SK-N-SH (cell line): ENCODE data around the gene SERINC2. TPM values are rescaled to one million over a fixed set of nuclear protein-coding genes. Genes with fewer than 3 reads are reported as not detected.

Source experiments
- CTCF ChIA-PET: fragments of 300-600, 350-600 bp; formaldehyde crosslinking; extraction: SDS; loops from one replicate; lab custom pipeline; 2021; lab: Yijun Ruan, JAX
- POLR2A ChIA-PET: fragments of 350-600 bp; sonication (Branson Sonifier 250); formaldehyde crosslinking; extraction: SDS; loops from one replicate; lab custom pipeline; 2020; ENCODE audit warnings: antibody characterized with exemption, inconsistent platforms; lab: Yijun Ruan, JAX
- DNase-seq: peaks from one replicate; pipeline ENCODE4 v3.0.0; 2012
- H2AFZ ChIP-seq: fragments of 200-600 bp; sonication (generic); 2 replicates; pipeline ENCODE4 v1.8.1; 2016; ENCODE audit warnings: antibody characterized with exemption, mild to moderate bottlenecking, low read depth
- H3F3A ChIP-seq: fragments of 200-600 bp; sonication (generic); replicated peaks from 2 replicates; pipeline ENCODE3; 2016; ENCODE audit warnings: antibody characterized with exemption, mild to moderate bottlenecking; ENCODE audit not compliant: insufficient read depth
- H3K27ac ChIP-seq, 2 experiments: fragments of 200-500 bp in 1 of 2; fragments of 200-600 bp in 1 of 2; sonication (Bioruptor generic) in 1 of 2; sonication (generic), shearing (Covaris generic) in 1 of 2; 2 replicates each; pipeline versions ENCODE4 v1.5.1 to v1.6.1; 2014 to 2016; ENCODE audit warnings: low read depth in 2 of 2, inconsistent platforms in 1 of 2, low read length in 1 of 2, mild to moderate bottlenecking in 1 of 2, mixed read lengths in 1 of 2
- H3K27me3 ChIP-seq: fragments of 200-600 bp; sonication (generic), shearing (Covaris generic); 2 replicates; pipeline ENCODE4 v1.6.1; 2016; ENCODE audit warnings: mixed run types; ENCODE audit not compliant: insufficient read depth
- H3K36me3 ChIP-seq, 2 experiments: fragments of 200-500 bp in 1 of 2; fragments of 200-600 bp in 1 of 2; sonication (Bioruptor generic) in 1 of 2; sonication (generic) in 1 of 2; replicated peaks in 1 of 2; 2 replicates each; pipeline versions ENCODE3 to v1.5.1; 2014 to 2016; ENCODE audit warnings: low read length in 1 of 2, mild to moderate bottlenecking in 1 of 2; ENCODE audit not compliant: insufficient read depth in 2 of 2, control insufficient read depth in 1 of 2
- H3K4me1 ChIP-seq, 2 experiments: fragments of 200-500 bp in 1 of 2; fragments of 200-600 bp in 1 of 2; sonication (Bioruptor generic) in 1 of 2; sonication (generic), shearing (Covaris generic) in 1 of 2; 2 replicates each; pipeline versions ENCODE4 v1.5.1 to v1.6.1; 2014 to 2016; ENCODE audit warnings: low read depth in 1 of 2, low read length in 1 of 2, mixed run types in 1 of 2; ENCODE audit not compliant: insufficient read depth in 2 of 2, control insufficient read depth in 1 of 2
- H3K4me2 ChIP-seq: fragments of 200-600 bp; sonication (generic), shearing (Covaris generic); 2 replicates; pipeline ENCODE4 v1.6.1; 2017; ENCODE audit warnings: mixed run types
- H3K4me3 ChIP-seq, 2 experiments: fragments of 200-500 bp in 1 of 2; fragments of 200-600 bp in 1 of 2; sonication (Bioruptor generic) in 1 of 2; sonication (generic), shearing (Covaris generic) in 1 of 2; 2 replicates each; pipeline versions ENCODE4 v1.5.1 to v1.8.1; 2014 to 2016; ENCODE audit warnings: low read depth in 2 of 2, inconsistent platforms in 1 of 2, low read length in 1 of 2, mild to moderate bottlenecking in 1 of 2, mixed read lengths in 1 of 2, moderate library complexity in 1 of 2
- H3K79me2 ChIP-seq: fragments of 200-600 bp; sonication (generic); 2 replicates; pipeline ENCODE4 v1.8.1; 2017; ENCODE audit warnings: mild to moderate bottlenecking; ENCODE audit not compliant: insufficient read depth
- H3K9ac ChIP-seq: fragments of 200-600 bp; sonication (generic); 2 replicates; pipeline ENCODE4 v1.6.1; 2017; ENCODE audit warnings: mixed run types
- H3K9me2 ChIP-seq: fragments of 200-600 bp; sonication (generic); 2 replicates; pipeline ENCODE4 v1.6.1; 2017; ENCODE audit warnings: mixed run types
- H3K9me3 ChIP-seq: fragments of 200-600 bp; sonication (generic); 2 replicates; pipeline ENCODE4 v1.6.1; 2017; ENCODE audit warnings: mixed run types, mild to moderate bottlenecking, moderate library complexity
- H4K20me1 ChIP-seq: fragments of 200-600 bp; sonication (generic); 2 replicates; pipeline ENCODE4 v1.6.1; 2017; ENCODE audit warnings: mild to moderate bottlenecking, mixed run types; ENCODE audit not compliant: insufficient read depth
- CHD2 ChIP-seq: fragments of 150-350 bp; IDR thresholded peaks from 2 replicates; pipeline ENCODE4 v1.6.1; 2018; ENCODE audit warnings: low read length; ENCODE audit not compliant: partially characterized antibody
- EP300 ChIP-seq, 2 experiments: IDR thresholded peaks; 2 replicates each; pipeline versions ENCODE4 v1.4.0 to v1.6.1; 2012; ENCODE audit warnings: borderline replicate concordance in 1 of 2, low read depth in 1 of 2, low read length in 1 of 2
- FOSL2 ChIP-seq: IDR thresholded peaks from 2 replicates; pipeline ENCODE4 v1.4.0; 2012; ENCODE audit warnings: low read depth, mild to moderate bottlenecking, moderate library complexity, borderline replicate concordance
- GABPA ChIP-seq: IDR thresholded peaks from 2 replicates; pipeline ENCODE4 v1.4.0; 2012; ENCODE audit warnings: low read depth, mild to moderate bottlenecking
- IRF3 ChIP-seq: fragments of 150-350 bp; IDR thresholded peaks from 2 replicates; pipeline ENCODE4 v1.6.1; 2016; ENCODE audit warnings: mild to moderate bottlenecking, low read depth, low read length
- NRF1 ChIP-seq: IDR thresholded peaks from 2 replicates; pipeline ENCODE4 v1.6.1; 2012; ENCODE audit warnings: low read depth, mild to moderate bottlenecking, low read length
- PBX3 ChIP-seq: IDR thresholded peaks from 2 replicates; pipeline ENCODE4; 2012
- REST ChIP-seq: IDR thresholded peaks from 2 replicates; pipeline ENCODE4 v1.6.1; 2012; ENCODE audit warnings: mild to moderate bottlenecking, low read depth, low read length, moderate library complexity
- RXRA ChIP-seq: IDR thresholded peaks from 2 replicates; pipeline ENCODE4 v1.4.0; 2012; ENCODE audit warnings: low read depth, mild to moderate bottlenecking, borderline replicate concordance
- SIN3A ChIP-seq: IDR thresholded peaks from 2 replicates; pipeline ENCODE4 v1.6.1; 2012; ENCODE audit warnings: low read depth, mild to moderate bottlenecking, low read length, moderate library complexity, borderline replicate concordance
- SMC3 ChIP-seq: IDR thresholded peaks from 2 replicates; pipeline ENCODE4 v1.6.1; 2012; ENCODE audit warnings: low read depth, low read length, improper control_type of control experiment
- WGBS: methylation state at CpG from one replicate; pipeline ENCODE4 v1.1.6; 2017; ENCODE audit warnings: low lambda C conversion rate; 5-methylcytosine and 5-hydroxymethylcytosine counted together
- polyA plus RNA-seq, 3 experiments: library from polyadenylated mRNA; depleted of rRNA; stranded (reverse); fragments of >200 nt; gene quantifications; 2 replicates each; pipeline ENCODE4 v1.2.3, GENCODE V29; 2012

Gene SERINC2
- polyA plus RNA-seq, 1 of the 3 experiments (the other 2 are of a cell fraction), result 22.2 TPM

- Histone ChIP-seq H3K4me3 (no peak overlapping the region), H3K79me2 (peaks cover 9% of the 10 kb centered on the region), H2AFZ (no peak overlapping the region), H3K9me2 (no peaks in the 10 kb centered on the region), H4K20me1 (no peaks in the 10 kb centered on the region), H3K4me1 (peaks cover 0 to 17% of the 10 kb centered on the region in 2 experiments; a peak in 1 of 4 replicates), H3K27me3 (no peaks in the 10 kb centered on the region), H3F3A (peaks cover 1% of the 10 kb centered on the region), H3K4me2 (no peak overlapping the region), H3K36me3 (no peaks in the 10 kb centered on the region), H3K9ac (no peak overlapping the region), H3K27ac (no peak overlapping the region), H3K9me3 (no peaks in the 10 kb centered on the region)
- CTCF ChIA-PET, result interaction anchor here (16.1 to 16.8 kb wide), 2 partner anchors 23 to 234 kb away, joined by 213 to 287 read pairs; no protein-coding TSS in a partner anchor
- POLR2A ChIA-PET, result no interaction called here
- DNase-seq, result no peak
- TF ChIP-seq IRF3 (no peak), EP300 (IDR thresholded peaks at IDR 0.05; ENCODE audit: borderline replicate concordance in 1 of 2, low read depth in 1 of 2, low read length in 1 of 2) (no peak), SMC3 (no peak), RXRA (no peak)
- WGBS, result 92% methylated on average over 3 of the region's 3 CpGs
Measured at GRCh38 chr1:31417148-31417547, 4.1 kb downstream of the SERINC2 start.

GRCh38 chr1:31418626-31419323 is 5.8 kb downstream of the SERINC2 start:
- DNase-seq, result no peak
- Histone ChIP-seq H3K9me2 (no peaks in the 10 kb centered on the region), H3K4me3 (no peak overlapping the region), H3K27me3 (no peaks in the 10 kb centered on the region), H3K9ac (no peak overlapping the region), H3K79me2 (peaks cover 5% of the 10 kb centered on the region), H4K20me1 (peaks cover 6% of the 10 kb centered on the region; the same call in 1 of the 2 replicates), H3K27ac (no peak overlapping the region), H3K9me3 (no peaks in the 10 kb centered on the region), H3K4me2 (no peak overlapping the region), H3K36me3 (no peaks in the 10 kb centered on the region), H3K4me1 (peaks cover 0 to 14% of the 10 kb centered on the region in 2 experiments; a peak in 1 of 4 replicates), H3F3A (no peaks in the 10 kb centered on the region), H2AFZ (no peak overlapping the region)
- WGBS, result 81% methylated on average over 4 of the region's 4 CpGs
- TF ChIP-seq EP300 (IDR thresholded peaks at IDR 0.05; ENCODE audit: borderline replicate concordance in 1 of 2, low read depth in 1 of 2, low read length in 1 of 2) (no peak), IRF3 (no peak), PBX3 (no peak), SIN3A (no peak), CHD2 (no peak), NRF1 (no peak), GABPA (no peak), REST (no peak), FOSL2 (no peak)
- ChIA-PET POLR2A (interaction anchor here (0.5 kb wide), 1 partner anchor 56 kb away, joined by 4 read pairs; no protein-coding TSS in a partner anchor), CTCF (interaction anchor here (0.7 to 16.8 kb wide), 6 partner anchors 7 to 236 kb away, joined by 3 to 287 read pairs (median 52); partner anchors contain the start of gene SERINC2)
